Sciatic nerve (tissue), 2 donors: ENCODE measurements around the gene GDPD5. TPM values are rescaled to one million over a fixed set of nuclear protein-coding genes. Genes with fewer than 3 reads are reported as not detected.
A peak's percentile ranks its signal among the peaks of the same experiment; 100 is the strongest.

Experiments used
- ATAC-seq: fragments of 200-7000 bp; cut with Tn5 transposase; one replicate; pipeline ENCODE4 v1.9.1; 2020; ENCODE audit warnings: mild to moderate bottlenecking, moderate library complexity
- DNase-seq: peaks from one replicate; pipeline ENCODE4 v3.0.0-alpha.2; 2020; ENCODE audit warnings: low spot score
- intact Hi-C: fragments of 100-400 bp; cut with DNase I; formaldehyde crosslinking; loops from one replicate; pipeline ENCODE4 v1.14.2; 2022
- total RNA-seq: library from RNA; stranded (reverse); fragmentation: NEBNext Ultra II Directional; extraction: Animal tissue kit (Norgen Biotek cat#: 25700); gene quantifications from one replicate; pipeline ENCODE4 v1.2.1, GENCODE V29; 2021
- donor health status: DM: no; HTN: no; CAD: no.
- donor health status: DM: no; HTN: no; CAD: no.

Gene GDPD5
- total RNA-seq, 1 donor from 2014 or later = 78.5 TPM

GRCh38 chr11:75465701-75466531, 59.8 kb downstream of the GDPD5 start:
- peak; percentile 3 for ATAC-seq
- no peak for DNase-seq
- intact Hi-C loops = no loop called here

GRCh38 chr11:75463106-75463774, 62.5 kb downstream of the GDPD5 start:
- ATAC-seq (no peak), DNase-seq (no peak)
- intact Hi-C loops = no loop called here

GRCh38 chr11:75462117-75462653, 63.6 kb downstream of the GDPD5 start:
- intact Hi-C loops = no loop called here
- ATAC-seq (no peak), DNase-seq (no peak)

- DNase-seq (no peak), ATAC-seq (no peak)
- intact Hi-C loops = no loop called here
Observed at GRCh38 chr11:75461151-75461550, 64.6 kb downstream of the GDPD5 start.

GRCh38 chr11:75456596-75457183, 69.1 kb downstream of the GDPD5 start:
- intact Hi-C loops = no loop called here
- ATAC-seq = peak; percentile 48
- no peak for DNase-seq

GRCh38 chr11:75454987-75455386, 70.8 kb downstream of the GDPD5 start:
- no peak for DNase-seq
- ATAC-seq = peak; percentile 3
- intact Hi-C loops = no loop called here

GRCh38 chr11:75453916-75454655, 71.7 kb downstream of the GDPD5 start:
- intact Hi-C loops = no loop called here

GRCh38 chr11:75450826-75451821, 74.6 kb downstream of the GDPD5 start:
- intact Hi-C loops = no loop called here
- ATAC-seq = no peak
- no peak for DNase-seq

More at GRCh38 chr11:75453916-75454655, 71.7 kb downstream of the GDPD5 start:
- ATAC-seq = peak; percentile 75
- DNase-seq = no peak

GRCh38 chr11:75450236-75450635, 75.5 kb downstream of the GDPD5 start:
- ATAC-seq (no peak), DNase-seq (no peak)
- intact Hi-C loops = no loop called here

- ATAC-seq (no peak), DNase-seq (no peak)
- intact Hi-C loops = no loop called here
Observed at GRCh38 chr11:75449776-75450175, 76.0 kb downstream of the GDPD5 start.

- no peak for DNase-seq
- no peak for ATAC-seq
- intact Hi-C loops = no loop called here
Observed at GRCh38 chr11:75449271-75449670, 76.5 kb downstream of the GDPD5 start.

GRCh38 chr11:75447415-75447814, 78.3 kb downstream of the GDPD5 start:
- no peak for ATAC-seq
- DNase-seq = no peak
- intact Hi-C loops = loop anchor here (2.0 kb wide), 1 partner anchor 83 kb away; no protein-coding TSS in a partner anchor

- ATAC-seq (peak; percentile 78), DNase-seq (peak; percentile 90)
- intact Hi-C loops = no loop called here
Observed at GRCh38 chr11:75445315-75445953, 80.3 kb downstream of the GDPD5 start.

- intact Hi-C loops = no loop called here
- no peak for ATAC-seq
- DNase-seq = no peak
Observed at GRCh38 chr11:75443043-75443442, 82.7 kb downstream of the GDPD5 start.

GRCh38 chr11:75442161-75442885, 83.4 kb downstream of the GDPD5 start:
- no peak for ATAC-seq
- no peak for DNase-seq
- intact Hi-C loops = no loop called here

- DNase-seq = no peak
- intact Hi-C loops = no loop called here
- ATAC-seq = no peak
Observed at GRCh38 chr11:75441804-75442132, 84.0 kb downstream of the GDPD5 start.
